Measurements from ENCODE around the gene E2F4. TPM values are rescaled to one million over a fixed set of nuclear protein-coding genes. Genes with fewer than 3 reads are reported as not detected.

Gene E2F4
- total and polyA plus RNA-seq, 9 of the 15 experiments (the other 6 are each of a cell fraction or from before 2014, with no cell fraction given) = 9.7 to 139 (median 106) TPM

DNA sequence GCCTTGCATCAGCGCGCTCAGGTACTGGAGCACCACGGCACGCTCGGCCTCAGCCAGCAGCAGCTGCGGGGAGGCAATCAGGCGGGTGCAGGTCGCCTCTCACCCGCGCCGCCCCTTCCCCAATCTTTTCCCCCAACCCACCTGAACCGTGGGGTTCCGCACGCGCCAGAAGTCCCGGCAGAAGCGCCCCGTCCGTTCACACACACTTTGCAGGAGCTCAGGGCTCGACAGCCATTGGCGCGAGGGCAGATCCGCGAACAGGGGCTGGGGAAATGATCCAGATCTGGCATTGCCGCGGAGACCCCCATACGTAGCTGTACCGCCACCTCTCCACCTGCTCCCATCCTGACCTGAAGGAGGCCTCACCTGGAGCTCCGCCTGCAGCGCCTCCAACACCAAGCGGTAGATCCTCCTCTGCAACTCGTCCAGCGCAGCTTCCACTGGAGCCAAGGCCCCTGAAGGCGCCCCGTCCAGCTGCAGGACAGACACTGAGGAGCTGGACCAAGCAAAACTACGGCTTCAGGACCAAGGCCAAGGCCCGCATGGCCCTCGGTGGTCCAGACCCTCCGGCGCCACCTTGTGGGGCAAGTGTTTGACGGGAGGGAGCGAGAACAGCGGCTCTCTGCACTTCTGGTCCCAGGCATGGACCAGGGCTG is 6.8 kb upstream of the E2F4 start (continued):
- TF ChIP-seq, protein P1, sequence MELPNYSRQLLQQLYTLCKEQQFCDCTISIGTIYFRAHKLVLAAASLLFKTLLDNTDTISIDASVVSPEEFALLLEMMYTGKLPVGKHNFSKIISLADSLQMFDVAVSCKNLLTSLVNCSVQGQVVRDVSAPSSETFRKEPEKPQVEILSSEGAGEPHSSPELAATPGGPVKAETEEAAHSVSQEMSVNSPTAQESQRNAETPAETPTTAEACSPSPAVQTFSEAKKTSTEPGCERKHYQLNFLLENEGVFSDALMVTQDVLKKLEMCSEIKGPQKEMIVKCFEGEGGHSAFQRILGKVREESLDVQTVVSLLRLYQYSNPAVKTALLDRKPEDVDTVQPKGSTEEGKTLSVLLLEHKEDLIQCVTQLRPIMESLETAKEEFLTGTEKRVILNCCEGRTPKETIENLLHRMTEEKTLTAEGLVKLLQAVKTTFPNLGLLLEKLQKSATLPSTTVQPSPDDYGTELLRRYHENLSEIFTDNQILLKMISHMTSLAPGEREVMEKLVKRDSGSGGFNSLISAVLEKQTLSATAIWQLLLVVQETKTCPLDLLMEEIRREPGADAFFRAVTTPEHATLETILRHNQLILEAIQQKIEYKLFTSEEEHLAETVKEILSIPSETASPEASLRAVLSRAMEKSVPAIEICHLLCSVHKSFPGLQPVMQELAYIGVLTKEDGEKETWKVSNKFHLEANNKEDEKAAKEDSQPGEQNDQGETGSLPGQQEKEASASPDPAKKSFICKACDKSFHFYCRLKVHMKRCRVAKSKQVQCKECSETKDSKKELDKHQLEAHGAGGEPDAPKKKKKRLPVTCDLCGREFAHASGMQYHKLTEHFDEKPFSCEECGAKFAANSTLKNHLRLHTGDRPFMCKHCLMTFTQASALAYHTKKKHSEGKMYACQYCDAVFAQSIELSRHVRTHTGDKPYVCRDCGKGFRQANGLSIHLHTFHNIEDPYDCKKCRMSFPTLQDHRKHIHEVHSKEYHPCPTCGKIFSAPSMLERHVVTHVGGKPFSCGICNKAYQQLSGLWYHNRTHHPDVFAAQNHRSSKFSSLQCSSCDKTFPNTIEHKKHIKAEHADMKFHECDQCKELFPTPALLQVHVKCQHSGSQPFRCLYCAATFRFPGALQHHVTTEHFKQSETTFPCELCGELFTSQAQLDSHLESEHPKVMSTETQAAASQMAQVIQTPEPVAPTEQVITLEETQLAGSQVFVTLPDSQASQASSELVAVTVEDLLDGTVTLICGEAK (IDR thresholded peaks at IDR 0.05) = peak; percentile 66
- TF ChIP-seq, protein P1 (CRISPR knock-in tag; IDR thresholded peaks at IDR 0.05) = no peak
- TF ChIP-seq ELF1 (tag; IDR thresholded peaks at IDR 0.05) = no peak
- no peak for TF ChIP-seq HLTF (IDR thresholded peaks at IDR 0.05)
- TF ChIP-seq NCOA6 (IDR thresholded peaks at IDR 0.05) = peak; percentile 74
- TF ChIP-seq, protein P2, sequence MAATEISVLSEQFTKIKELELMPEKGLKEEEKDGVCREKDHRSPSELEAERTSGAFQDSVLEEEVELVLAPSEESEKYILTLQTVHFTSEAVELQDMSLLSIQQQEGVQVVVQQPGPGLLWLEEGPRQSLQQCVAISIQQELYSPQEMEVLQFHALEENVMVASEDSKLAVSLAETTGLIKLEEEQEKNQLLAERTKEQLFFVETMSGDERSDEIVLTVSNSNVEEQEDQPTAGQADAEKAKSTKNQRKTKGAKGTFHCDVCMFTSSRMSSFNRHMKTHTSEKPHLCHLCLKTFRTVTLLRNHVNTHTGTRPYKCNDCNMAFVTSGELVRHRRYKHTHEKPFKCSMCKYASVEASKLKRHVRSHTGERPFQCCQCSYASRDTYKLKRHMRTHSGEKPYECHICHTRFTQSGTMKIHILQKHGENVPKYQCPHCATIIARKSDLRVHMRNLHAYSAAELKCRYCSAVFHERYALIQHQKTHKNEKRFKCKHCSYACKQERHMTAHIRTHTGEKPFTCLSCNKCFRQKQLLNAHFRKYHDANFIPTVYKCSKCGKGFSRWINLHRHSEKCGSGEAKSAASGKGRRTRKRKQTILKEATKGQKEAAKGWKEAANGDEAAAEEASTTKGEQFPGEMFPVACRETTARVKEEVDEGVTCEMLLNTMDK (IDR thresholded peaks at IDR 0.05; ENCODE audit: borderline replicate concordance, insufficient read depth, low read depth, low read length, poor library complexity, severe bottlenecking) = peak; percentile 98
